ENCODE measurements around the gene RWDD3. TPM values are rescaled to one million over a fixed set of nuclear protein-coding genes. Genes with fewer than 3 reads are reported as not detected.

Gene RWDD3
- total RNA-seq, result 25.9 TPM

- peak; percentile 98 for ATAC-seq
- intact Hi-C loops (cut with DNase I), result loop anchor here (10.0 kb wide), 1 partner anchor 149 kb away; no protein-coding TSS in a partner anchor
- DNase-seq (ENCODE audit: low spot score), result peak; percentile 96
Observed at GRCh38 chr1:95233737-95234500, at the start of gene RWDD3. Gene RWDD3 (plus strand): TSS chr1:95234210. CDS start chr1:95234231, 21 bp downstream.

- DNase-seq (ENCODE audit: low spot score), result no peak
- intact Hi-C loops (cut with DNase I), result no loop called here
- ATAC-seq, result no peak
Observed at GRCh38 chr1:95186149-95186548, 47.9 kb upstream of the RWDD3 start.

GRCh38 chr1:95193591-95193990 lies 40.4 kb upstream of the RWDD3 start:
- ATAC-seq (no peak), DNase-seq (ENCODE audit: low spot score) (no peak)
- intact Hi-C loops (cut with DNase I), result no loop called here

GRCh38 chr1:95195046-95195445 lies 39.0 kb upstream of the RWDD3 start:
- DNase-seq (ENCODE audit: low spot score), result no peak
- no peak for ATAC-seq
- intact Hi-C loops (cut with DNase I), result no loop called here

- ATAC-seq (no peak), DNase-seq (ENCODE audit: low spot score) (no peak)
- intact Hi-C loops (cut with DNase I), result no loop called here
Observed at GRCh38 chr1:95196017-95196416, 38.0 kb upstream of the RWDD3 start.

- intact Hi-C loops (cut with DNase I), result no loop called here
- ATAC-seq (no peak), DNase-seq (ENCODE audit: low spot score) (no peak)
Observed at GRCh38 chr1:95197616-95198252, 36.3 kb upstream of the RWDD3 start.

GRCh38 chr1:95201905-95202304 lies 32.1 kb upstream of the RWDD3 start:
- ATAC-seq, result no peak
- intact Hi-C loops (cut with DNase I), result no loop called here
- DNase-seq (ENCODE audit: low spot score), result no peak

- ATAC-seq (no peak), DNase-seq (ENCODE audit: low spot score) (no peak)
- intact Hi-C loops (cut with DNase I), result no loop called here
Observed at GRCh38 chr1:95203908-95204437, 30.0 kb upstream of the RWDD3 start.

- intact Hi-C loops (cut with DNase I), result no loop called here
- DNase-seq (ENCODE audit: low spot score), result no peak
- ATAC-seq, result no peak
Observed at GRCh38 chr1:95206514-95206913, 27.5 kb upstream of the RWDD3 start.

GRCh38 chr1:95207223-95207935 lies 26.6 kb upstream of the RWDD3 start:
- intact Hi-C loops (cut with DNase I), result no loop called here
- no peak for DNase-seq (ENCODE audit: low spot score)
- ATAC-seq, result no peak

GRCh38 chr1:95208876-95209275 lies 25.1 kb upstream of the RWDD3 start:
- intact Hi-C loops (cut with DNase I), result no loop called here

GRCh38 chr1:95209291-95209690 lies 24.7 kb upstream of the RWDD3 start:
- DNase-seq (ENCODE audit: low spot score) (no peak), ATAC-seq (no peak)
- intact Hi-C loops (cut with DNase I), result no loop called here

More at GRCh38 chr1:95208876-95209275, 25.1 kb upstream of the RWDD3 start:
- no peak for ATAC-seq
- no peak for DNase-seq (ENCODE audit: low spot score)

GRCh38 chr1:95216292-95216990 lies 17.6 kb upstream of the RWDD3 start:
- intact Hi-C loops (cut with DNase I), result no loop called here
- ATAC-seq, result no peak
- no peak for DNase-seq (ENCODE audit: low spot score)

- no peak for ATAC-seq
- DNase-seq (ENCODE audit: low spot score), result no peak
- intact Hi-C loops (cut with DNase I), result no loop called here
Observed at GRCh38 chr1:95217371-95217770, 16.6 kb upstream of the RWDD3 start.

GRCh38 chr1:95219407-95219806 lies 14.6 kb upstream of the RWDD3 start:
- intact Hi-C loops (cut with DNase I), result no loop called here
- DNase-seq (ENCODE audit: low spot score) (no peak), ATAC-seq (no peak)

- DNase-seq (ENCODE audit: low spot score) (no peak), ATAC-seq (no peak)
- intact Hi-C loops (cut with DNase I), result no loop called here
Observed at GRCh38 chr1:95221306-95221705, 12.7 kb upstream of the RWDD3 start.

GRCh38 chr1:95222629-95223028 lies 11.4 kb upstream of the RWDD3 start:
- ATAC-seq, result no peak
- intact Hi-C loops (cut with DNase I), result no loop called here
- DNase-seq (ENCODE audit: low spot score), result no peak

- ATAC-seq (peak; percentile 67), DNase-seq (ENCODE audit: low spot score) (no peak)
- intact Hi-C loops (cut with DNase I), result no loop called here
Observed at GRCh38 chr1:95223110-95223509, 10.9 kb upstream of the RWDD3 start.

All from sciatic nerve (tissue), 2 donors.